Liver (tissue), 3 donors: ENCODE results near the gene MPP1.

ENCODE experiments used
- ATF3 ChIP-seq: IDR thresholded peaks from 2 replicates; pipeline ENCODE4 v1.6.1; 2016; ENCODE audit warnings: antibody characterized with exemption
- CTCF ChIP-seq: fragments of 150-350 bp; IDR thresholded peaks from 2 replicates; pipeline ENCODE4 v1.5.1; 2017; ENCODE audit warnings: improper control_type of control experiment, low read depth, low read length; ENCODE audit not compliant: missing input control
- SP1 ChIP-seq: IDR thresholded peaks from 2 replicates; pipeline ENCODE4 v1.6.1; 2018; ENCODE audit warnings: antibody characterized with exemption, mild to moderate bottlenecking
- TAF1 ChIP-seq: conservative IDR thresholded peaks from 2 replicates; pipeline ENCODE4 v1.6.1; 2016; ENCODE audit warnings: antibody characterized with exemption, mild to moderate bottlenecking
- ZBTB33 ChIP-seq: IDR thresholded peaks from 2 replicates; pipeline ENCODE4 v1.6.1; 2016; ENCODE audit warnings: antibody characterized with exemption
- donor health status: healthy.
- donor health status: healthy.

GRCh38 chrX:154758696-154759095 is 46.6 kb downstream of the MPP1 start:
- TF ChIP-seq CTCF (no peak), ATF3 (no peak), SP1 (no peak), ZBTB33 (no peak), TAF1 (no peak)
